HG03060 (cell line): ENCODE measurements around the gene PLCH2.

Source experiments
- ATAC-seq: cut with Tn5 transposase; IDR thresholded peaks from one replicate; pipeline ENCODE4 v1.9.1; 2021; ENCODE audit warnings: low read depth, moderate number of reproducible peaks; ENCODE audit not compliant: unreplicated experiment

The PLCH2 gene

DNA sequence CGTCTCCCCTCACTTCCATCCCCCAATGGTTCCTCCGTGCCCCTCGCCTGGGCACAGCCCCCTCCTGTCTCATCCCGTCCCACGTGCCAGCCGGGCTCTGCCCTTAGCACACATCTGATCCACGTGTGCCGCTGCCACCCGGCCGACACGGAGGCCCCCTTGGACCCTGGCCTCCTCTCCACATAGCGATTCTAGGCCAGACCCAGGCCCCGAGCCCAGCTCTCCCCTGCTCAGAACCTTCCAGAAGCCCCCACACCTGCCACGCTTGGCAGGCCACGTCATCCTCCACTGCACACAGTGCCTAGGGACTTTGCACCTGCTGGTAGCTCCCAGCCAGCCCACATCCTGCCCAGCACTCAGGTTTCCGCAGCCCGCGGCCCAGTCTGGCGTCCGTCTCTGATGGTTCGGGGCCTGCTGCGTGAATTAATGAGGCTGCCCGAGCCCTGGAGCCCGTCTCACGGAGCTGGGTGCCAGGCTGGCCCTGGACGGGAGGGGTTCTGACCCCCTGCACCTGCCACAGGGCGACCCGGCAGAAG, 20.1 kb downstream of the PLCH2 start:
- ATAC-seq: no peak

DNA sequence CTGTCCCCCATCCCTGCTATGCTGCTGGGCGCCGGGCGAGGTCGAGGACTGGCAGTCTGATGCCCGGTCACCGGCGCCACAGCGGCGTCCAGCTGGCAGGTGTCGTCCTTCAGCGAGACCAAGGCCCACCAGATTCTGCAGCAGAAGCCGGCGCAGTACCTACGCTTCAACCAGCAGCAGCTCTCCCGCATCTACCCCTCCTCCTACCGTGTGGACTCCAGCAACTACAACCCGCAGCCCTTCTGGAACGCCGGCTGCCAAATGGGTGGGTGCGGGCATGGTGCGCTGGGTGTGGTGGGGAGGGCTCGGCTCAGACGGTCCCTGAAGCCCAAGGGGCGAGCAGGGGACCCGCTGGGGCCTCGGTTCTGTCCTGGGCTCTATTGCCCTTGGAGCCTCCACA, 20.7 kb downstream of the PLCH2 start:
- no peak for ATAC-seq

DNA sequence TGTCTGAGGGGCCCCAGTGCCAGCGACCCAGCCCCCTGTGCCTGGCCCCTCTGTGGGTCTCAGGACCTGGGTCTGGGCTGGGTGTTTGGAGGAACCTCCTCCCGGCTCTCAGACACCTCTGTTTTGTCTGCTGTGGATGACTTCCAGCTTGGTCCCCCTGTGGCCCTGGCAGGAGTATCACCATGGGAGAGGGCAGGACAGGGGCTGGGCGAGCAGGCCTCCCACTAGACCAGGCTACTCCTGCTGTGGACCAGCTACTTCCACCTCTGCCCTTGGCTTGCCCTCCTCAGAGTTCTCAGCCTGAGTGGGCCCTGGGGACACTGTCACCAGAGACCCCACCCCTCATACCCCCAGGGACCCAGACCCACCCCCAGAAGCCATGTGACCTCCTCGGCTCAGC, 21.8 kb downstream of the PLCH2 start:
- ATAC-seq: no peak

DNA sequence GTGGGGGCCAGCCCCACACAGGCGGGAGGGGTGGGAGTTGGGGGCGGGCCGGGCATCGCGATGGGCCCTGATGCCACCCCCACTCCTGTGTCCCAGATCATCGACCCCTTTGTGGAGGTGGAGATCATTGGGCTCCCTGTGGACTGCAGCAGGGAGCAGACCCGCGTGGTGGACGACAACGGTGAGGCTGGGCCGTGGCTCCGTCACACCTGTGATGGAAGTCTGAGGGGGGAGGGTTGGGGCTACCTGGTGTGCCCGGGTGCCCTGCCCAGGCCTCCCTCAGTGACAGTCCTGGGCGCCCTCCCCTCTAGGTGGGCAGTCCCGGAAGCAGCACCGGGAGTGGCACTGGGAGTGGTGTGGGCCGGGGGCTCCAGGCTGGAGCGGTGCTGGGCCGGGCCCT, 22.6 kb downstream of the PLCH2 start:
- ATAC-seq: no peak

DNA sequence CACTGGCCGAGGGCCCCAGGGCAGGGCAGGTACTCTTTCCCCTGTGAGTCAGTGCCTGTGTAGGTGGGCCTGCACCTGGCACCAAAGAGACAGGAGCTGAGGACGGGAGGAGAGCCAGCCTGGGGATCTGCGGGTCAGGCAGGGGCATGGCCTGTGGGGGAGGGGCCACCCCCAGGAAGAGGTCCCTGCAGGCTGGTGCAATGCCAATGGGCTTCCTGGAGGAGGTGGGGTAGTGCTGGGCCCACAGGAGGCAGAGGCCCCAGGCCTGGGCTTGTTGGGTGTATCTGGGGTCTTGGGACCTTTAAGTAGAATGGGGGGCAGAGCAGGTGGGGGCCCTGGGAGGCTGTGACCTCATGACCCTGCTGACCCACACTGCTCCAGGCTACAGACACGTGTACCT, 23.2 kb downstream of the PLCH2 start:
- ATAC-seq: no peak

DNA sequence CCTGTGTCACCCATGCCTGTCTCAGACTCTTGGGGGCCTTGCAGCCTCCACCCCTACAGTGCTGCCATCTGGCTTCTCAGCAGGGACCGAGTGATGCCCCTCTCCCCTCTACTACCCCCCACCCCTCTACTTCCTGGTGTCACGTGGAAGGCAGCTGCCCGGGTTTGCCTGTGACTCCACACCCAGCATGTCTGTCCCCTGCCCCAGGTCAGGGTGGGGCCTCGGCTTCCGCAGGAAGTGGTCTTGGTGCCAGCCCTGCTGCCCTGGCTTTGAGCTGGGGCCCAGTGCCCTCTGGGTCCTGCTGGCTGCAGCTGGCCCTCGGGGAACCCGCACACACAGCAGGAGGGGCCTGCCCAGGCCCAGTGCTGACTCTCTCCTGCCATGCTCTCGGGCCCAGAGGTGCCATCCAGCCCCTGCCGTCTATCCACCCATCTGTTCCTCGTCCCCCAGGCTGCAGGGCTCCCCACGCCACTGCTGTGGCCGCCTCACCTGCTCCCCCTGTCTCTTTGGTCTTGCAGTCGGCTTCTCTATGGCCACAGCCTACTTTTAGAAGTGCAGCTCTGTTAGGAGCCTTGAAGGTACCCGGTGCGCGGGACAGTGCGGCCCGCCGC, 24.0 kb downstream of the PLCH2 start:
- ATAC-seq: no peak

DNA sequence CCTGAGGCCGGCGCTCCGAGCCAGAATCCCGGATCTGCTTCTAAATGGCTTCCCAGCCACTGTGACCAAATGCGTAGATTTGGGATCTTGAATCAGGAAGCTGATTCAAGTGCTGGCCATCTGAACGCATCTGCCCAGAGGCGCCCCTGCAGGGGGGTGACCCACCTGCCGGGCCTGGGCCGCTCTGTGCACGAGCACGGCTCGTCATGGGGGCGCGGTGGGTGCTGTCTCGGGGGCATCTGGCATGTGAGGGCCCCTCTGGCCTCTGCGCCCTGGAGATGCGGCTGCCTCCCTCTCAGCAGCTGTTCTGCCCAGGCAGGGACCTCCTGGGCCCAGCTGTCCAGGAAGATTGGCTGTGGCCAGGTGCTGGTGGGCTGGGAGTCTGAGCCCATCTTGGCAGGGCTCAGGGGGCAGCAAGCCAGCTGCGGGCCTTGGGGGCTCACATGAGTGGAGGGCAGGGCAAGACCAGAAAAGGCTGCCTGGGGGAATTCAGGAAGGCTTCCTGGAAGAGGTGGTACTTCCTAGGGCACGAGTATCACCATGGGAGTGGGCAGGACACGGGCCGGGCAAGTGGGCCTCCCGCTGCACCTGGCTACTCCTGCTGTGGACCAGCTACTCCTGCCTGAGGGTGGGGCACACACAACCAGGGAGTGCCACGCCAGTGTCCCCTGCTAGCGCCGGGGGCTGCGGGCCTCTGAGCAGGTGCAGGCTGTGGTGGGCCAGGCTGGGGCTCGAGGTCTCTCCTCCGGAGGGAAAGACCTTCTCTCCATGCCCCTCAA, 25.1 kb downstream of the PLCH2 start:
- no peak for ATAC-seq

DNA sequence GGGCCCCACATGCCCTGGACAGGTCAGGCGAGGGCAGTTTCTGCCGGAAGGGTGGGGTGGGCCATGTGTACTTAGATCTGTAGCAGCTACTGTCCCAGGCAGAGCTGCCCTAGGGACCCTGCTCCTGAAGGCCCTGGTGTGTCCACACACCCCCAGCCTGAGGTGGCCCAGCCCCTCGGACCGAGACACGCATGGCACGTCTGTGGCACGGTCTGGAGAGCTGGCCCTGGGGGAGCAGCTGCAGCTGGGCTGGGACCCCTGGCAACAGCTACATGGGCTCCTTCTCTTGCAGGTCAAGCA, 25.7 kb downstream of the PLCH2 start:
- no peak for ATAC-seq

DNA sequence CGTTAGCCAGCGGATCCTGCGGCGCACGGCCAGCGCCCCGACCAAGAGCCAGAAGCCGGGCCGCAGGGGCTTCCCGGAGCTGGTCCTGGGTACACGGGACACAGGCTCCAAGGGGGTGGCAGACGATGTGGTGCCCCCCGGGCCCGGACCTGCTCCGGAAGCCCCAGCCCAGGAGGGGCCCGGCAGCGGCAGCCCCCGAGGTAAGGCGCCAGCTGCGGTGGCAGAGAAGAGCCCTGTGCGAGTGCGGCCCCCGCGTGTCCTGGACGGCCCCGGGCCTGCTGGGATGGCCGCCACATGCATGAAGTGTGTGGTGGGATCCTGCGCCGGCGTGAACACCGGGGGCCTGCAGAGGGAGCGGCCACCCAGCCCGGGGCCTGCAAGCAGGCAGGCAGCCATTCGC, 26.1 kb downstream of the PLCH2 start:
- ATAC-seq: no peak

DNA sequence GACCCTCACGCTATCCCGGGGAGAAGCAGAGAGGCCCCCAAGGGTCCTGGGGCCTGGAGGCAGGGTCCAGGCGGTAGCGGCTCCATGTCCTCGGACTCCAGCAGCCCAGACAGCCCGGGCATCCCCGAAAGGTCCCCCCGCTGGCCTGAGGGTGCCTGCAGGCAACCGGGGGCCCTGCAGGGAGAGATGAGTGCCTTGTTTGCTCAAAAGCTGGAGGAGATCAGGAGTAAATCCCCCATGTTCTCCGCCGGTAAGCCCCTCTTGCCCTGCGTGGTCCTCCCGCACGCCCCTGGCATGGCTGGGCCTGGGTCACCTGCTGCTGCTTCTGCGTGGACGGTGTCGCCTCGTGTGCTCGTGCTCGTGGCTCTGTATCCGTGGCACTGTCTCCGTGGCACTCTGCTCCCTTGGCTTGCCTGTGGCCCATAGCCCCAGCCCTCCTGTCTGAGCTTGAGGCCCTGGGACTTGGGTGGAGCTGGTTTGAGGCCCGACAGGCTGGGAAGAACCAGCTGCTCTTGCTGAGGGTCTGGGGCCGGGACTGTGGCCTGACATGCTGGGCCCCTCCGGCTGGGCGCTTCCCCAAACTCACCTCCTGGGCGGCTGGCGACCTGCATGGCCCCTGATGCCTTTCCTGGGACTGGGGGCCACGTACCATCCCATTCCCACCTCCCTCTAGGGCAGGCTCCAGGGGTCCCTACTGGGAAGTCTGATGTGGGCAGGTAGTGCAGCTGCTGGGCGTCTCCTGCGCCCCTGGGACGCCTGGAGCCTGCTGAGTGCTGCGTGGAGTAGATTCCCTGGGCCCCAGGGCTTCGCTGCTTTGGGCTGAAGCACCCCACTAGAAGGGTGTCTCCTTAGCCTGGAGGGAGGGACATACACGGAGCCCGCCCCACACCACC, 26.8 kb downstream of the PLCH2 start:
- no peak for ATAC-seq

DNA sequence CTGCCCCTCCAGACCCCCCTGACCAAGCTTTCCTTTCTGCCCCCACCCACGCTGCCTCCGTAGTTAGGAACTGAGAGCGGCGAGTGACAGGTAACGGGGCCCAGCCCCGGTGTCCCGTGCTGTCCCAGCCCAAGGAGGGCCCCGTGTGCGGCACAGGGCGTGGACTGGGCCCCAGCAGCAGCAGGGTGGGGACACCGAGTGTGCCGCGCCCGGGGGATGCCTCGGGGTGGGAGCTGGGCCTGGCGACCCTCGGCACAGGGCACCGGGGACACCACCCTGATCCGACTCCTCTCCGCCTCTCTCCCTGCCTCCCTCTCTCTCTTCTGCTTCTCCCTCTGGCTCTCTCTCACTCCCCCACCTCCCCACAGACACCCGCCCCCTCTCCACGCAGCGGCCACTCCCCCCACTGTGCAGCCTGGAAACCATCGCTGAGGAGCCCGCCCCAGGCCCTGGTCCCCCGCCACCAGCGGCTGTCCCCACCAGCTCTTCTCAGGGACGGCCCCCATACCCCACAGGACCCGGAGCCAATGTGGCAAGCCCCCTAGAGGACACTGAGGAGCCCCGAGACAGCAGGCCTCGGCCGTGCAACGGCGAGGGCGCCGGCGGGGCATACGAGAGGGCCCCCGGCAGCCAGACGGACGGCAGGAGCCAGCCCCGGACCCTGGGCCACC, 27.6 kb downstream of the PLCH2 start:
- ATAC-seq: no peak

DNA sequence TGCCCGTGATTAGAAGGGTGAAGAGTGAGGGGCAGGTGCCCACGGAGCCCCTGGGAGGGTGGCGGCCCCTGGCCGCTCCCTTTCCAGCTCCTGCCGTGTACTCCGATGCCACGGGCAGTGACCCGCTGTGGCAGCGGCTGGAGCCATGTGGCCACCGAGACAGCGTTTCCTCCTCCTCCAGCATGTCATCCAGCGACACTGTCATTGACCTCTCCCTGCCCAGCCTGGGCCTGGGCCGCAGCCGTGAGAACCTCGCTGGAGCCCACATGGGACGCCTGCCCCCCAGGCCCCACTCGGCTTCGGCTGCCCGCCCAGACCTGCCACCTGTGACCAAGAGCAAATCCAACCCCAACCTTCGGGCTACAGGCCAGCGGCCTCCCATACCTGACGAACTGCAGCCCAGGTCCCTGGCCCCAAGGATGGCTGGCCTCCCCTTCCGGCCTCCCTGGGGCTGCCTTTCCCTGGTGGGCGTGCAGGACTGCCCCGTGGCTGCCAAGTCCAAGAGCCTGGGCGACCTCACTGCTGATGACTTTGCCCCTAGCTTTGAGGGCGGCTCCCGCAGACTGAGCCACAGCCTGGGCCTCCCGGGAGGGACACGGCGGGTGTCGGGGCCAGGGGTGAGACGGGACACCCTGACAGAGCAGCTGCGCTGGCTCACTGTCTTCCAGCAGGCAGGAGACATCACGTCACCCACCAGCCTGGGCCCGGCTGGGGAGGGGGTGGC, 28.3 kb downstream of the PLCH2 start:
- no peak for ATAC-seq

DNA sequence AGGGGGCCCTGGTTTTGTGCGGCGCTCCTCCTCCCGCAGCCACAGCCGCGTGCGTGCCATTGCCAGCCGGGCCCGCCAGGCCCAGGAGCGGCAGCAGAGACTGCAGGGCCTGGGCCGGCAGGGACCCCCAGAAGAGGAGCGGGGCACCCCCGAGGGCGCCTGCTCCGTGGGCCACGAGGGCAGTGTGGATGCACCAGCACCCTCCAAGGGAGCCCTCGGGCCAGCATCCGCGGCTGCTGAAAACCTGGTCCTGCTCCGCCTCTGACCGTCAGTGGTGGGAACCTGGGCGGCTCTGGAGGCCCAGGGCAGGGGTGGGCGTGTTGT, 28.8 kb downstream of the PLCH2 start:
- no peak for ATAC-seq

DNA sequence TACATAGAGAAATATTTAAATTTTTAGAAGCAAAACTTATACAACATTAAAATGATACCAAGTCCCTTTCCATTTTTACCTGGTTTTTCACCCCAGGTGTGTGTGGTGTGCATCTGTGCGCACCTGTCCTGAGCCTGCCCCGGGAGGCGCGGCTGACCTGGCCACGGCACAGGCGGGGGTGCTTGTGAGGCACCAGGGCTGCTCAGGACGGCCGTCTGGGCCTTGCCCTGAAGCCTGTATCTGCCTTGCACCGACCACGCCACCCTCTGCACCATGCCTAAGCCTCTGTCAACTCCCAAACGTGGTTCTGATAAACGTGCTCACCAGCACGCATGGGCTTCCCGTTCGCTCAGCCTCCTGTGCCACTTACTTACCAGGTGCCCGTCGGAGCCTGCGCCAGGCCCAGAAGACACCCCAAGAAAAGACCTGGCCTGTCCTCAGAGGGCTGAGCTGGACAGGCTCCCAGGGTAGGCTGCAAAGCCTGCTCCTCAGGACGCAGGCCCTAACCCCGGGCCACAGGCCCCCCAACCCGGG, 29.4 kb downstream of the PLCH2 start:
- no peak for ATAC-seq

DNA sequence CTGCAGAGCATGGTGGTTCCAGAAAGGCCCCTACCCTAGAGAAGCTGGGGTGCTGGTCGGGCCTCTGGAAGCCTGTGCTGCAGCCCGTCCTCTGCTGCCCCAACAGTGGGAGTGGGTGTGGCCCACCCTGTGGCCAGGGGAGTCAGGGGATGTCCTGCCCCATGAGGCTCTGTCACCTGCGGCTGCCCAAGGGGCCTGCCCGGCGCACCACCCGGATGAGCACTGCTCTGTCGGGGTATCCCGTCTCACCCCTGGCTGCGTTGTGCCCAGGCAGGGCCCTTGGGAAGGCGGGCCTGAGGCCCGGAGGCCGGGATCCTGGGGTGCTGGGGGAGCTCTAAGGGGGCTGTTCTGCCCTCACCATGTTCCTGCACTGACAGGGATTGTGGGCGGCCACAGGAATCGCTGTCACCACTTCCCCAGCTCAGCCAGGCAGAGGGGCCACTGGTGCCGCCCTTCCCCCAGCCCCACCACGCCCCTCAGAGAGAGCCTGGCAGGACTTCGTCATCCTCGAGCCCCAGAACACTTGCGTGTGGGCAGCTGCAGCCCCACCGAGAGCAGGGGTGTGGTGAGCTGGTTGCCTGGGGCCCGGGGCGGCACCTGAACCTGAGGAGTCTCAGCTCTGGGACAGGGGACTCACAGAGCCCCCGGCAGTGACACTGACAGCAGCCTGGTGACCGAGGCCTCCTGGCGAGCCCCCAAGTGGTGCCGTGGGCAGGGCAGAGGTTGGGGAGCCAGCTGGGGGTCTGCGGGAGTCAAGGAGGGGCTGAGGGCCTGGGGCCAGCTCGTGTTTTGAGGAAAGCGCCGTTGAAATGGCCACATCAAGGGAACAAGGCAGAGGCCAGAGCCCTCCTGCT, 30.1 kb downstream of the PLCH2 start:
- no peak for ATAC-seq

DNA sequence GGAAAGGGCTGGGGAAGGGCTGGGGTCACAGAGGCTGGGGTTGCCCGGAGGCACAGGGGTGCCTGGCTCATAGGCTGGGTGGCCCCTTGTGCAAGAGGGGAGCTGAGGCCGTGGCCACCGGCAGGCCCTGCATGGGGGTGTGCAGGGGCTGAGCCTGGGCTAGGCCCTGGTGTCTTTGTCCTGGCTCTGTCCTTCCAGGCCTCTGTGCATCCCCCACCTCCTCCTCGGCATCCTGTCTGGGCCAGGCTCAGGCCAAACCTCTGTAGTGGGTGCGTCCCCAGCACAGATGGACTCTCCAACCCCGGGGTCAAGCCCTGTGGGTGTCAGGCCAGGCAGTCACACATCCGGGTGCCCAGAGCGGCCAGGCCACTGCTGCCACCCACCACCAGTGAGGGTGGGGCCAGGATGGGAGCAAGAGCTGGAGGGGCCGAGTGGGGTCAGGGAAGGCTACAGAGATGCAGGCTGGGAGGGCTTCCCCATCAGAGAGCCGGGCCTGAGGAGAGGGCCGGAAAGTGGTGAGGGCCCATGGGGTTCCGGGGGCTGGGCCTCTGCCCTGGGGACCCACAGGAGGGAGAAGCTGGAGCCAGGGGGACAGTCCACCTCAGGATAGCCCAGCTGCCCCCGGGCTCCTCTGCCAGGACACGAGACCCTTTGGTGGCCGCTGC, 30.9 kb downstream of the PLCH2 start:
- no peak for ATAC-seq

DNA sequence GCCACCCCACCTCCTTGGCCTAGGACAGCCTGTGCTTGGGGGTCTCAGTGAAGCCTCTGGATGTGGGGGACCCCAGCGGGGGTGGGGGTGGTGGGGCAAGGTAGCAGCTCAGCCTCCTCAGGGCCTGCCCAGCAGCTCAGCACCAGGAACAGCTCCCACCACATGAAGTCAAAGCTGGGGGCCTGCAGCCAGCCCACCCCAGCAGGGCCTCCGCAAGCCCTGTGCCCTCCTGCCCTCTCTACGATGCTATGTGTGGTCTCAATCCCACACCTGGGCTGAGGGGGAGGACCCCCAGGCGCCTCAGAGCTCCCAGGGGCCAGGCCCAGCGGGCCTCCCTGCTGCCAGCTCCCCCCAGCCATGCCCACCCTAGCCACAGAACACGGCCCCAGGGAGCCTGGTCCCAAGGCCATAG, 31.7 kb downstream of the PLCH2 start:
- no peak for ATAC-seq

DNA sequence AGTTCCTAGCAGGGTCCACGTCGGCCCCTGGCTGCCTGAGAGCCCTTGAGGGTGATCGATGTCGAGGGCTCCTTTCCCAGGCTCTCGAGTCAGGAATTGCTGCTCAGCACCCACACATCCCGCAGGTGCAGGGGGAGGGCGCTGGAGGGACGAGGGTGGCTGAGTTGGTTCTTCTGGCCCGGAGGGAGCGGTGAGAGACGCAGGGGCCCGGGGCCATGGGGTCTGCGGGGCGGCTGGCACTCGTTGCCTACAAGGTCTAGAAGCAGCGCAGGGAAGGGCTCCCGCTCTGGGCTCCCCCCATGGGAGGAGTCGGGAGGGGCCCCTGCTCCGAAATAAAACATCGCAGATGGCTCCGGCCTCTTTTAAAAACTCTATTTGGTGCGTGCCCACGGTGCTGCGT, 32.1 kb downstream of the PLCH2 start:
- no peak for ATAC-seq

DNA sequence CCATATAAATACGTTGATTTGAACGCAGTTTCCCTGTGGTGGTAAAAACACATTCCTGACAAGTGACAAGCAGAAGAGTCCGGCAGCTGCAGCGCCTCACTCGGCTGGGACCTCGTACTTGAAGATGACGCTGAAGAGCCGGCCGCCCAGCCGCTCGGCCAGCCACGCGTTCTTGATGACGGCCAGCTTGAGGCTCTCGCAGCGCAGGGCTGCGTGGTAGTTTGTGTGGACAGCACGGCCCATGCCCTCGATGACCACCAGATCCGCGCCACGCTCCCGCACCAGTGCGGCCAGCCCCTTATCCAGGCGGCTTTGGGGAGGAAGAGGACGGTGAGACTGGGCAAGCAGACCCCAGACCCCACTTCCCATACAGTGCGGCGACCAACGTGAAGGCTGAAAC, 32.7 kb downstream of the PLCH2 start:
- ATAC-seq: no peak
